Fibroblast of pulmonary artery (primary cell): ENCODE measurements around the gene MAST1.

Source experiments
- DNase-seq: peaks from one replicate; pipeline ENCODE4 v3.0.0-alpha.2; 2010; ENCODE audit warnings: low read depth
- H3K4me3 ChIP-seq: replicated peaks from 2 replicates; pipeline ENCODE4 v1.5.1; 2011; ENCODE audit warnings: low read depth, mild to moderate bottlenecking, control low read depth, low read length, moderate library complexity
- CTCF ChIP-seq: IDR thresholded peaks from 2 replicates; pipeline ENCODE4 v1.5.1; 2011; ENCODE audit warnings: mild to moderate bottlenecking, control low read depth, low read length, inconsistent platforms; ENCODE audit errors: missing control alignments

The MAST1 gene

GRCh38 chr19:12834976-12835757 lies 3.1 kb upstream of the MAST1 start:
- H3K4me3 ChIP-seq = no peak overlapping the region
- DNase-seq = no peak
- no peak for TF ChIP-seq CTCF

DNA sequence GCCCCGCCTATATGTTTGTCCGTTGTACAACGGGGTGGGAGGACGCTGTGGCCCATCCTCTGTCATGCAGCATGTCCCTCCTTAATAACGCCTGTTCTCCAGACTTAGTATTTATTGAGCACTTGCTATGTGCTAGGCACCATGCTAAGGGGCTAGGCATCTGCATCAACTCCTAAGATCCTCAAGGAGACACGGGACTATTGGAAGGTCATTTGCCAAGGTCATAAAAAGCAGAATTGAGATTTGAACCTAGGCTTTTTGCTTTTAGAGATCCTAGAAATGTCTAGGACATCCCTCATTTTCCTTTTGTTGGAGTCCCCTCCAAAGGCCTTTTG lies 1.8 kb upstream of the MAST1 start:
- H3K4me3 ChIP-seq = no peak overlapping the region
- no peak for DNase-seq
- TF ChIP-seq CTCF = no peak

DNA sequence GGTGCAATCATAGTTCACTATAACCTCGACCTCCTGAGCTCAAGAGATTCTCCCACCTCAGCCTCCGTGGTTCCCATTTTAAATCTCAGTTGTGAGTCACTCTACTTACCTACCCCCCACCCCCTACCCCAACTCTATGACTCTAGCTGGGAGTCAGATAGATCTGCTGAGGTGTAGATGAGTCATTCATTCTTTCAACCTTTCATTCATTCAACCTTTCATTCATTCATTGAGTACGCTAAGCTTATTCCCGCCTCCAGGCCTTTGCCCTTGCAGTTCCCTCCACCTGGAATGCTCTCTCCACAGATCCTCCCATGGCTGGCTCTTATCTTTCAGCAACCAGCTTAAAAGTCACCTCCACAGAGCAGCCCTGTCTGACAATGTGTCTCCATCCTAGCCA lies 1.1 kb upstream of the MAST1 start:
- no peak for TF ChIP-seq CTCF
- H3K4me3 ChIP-seq = no peak overlapping the region
- DNase-seq = no peak

DNA sequence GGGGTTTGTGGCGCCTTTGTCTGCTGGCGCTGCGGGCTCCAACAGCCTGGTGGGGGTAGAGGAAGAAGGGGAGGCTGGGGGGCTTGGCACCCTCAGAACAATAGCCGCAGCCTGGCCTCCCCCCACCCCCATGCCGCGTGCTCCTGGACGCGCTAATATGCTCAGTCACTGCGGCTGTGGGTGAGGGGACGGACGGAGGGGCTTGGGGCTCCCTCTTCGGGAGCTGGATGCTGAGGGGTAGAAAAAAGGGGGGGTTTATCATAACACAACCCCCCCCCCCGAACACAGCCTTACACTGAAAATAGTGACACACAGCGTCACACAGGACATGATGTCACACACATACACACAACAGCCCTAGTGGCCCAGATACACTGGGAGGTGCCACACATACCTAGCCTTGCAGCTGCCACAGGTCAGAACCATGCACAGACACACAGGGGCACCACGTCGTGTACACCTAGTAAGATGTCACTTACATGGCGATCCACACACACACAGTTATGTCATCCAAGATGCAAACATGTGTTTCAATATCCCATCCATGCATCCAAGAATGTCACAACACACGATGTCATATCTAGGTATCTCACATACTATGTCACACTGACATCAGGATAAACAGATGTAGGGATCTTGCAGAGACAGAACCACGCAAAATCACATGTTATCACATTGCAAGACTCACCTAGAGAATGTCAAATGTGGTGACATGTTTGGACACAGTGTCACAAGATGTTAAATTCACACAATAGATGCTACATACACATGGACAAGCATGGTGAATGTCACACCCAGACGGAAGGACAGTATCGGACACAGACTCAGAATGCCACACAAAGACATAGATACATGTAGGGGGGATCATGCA lies 806 bp downstream of the MAST1 start:
- DNase-seq = no peak
- H3K4me3 ChIP-seq = no peak overlapping the region
- no peak for TF ChIP-seq CTCF

- no peak for TF ChIP-seq CTCF
- peak; percentile 80 for DNase-seq
- peak overlapping the region; percentile 40 for H3K4me3 ChIP-seq
Observed at GRCh38 chr19:12840091-12841079, 2.1 kb downstream of the MAST1 start.

GRCh38 chr19:12841094-12841493 lies 2.8 kb downstream of the MAST1 start:
- peak overlapping the region; percentile 40 for H3K4me3 ChIP-seq
- TF ChIP-seq CTCF = no peak
- peak; percentile 49 for DNase-seq
